Measurements from ENCODE around the gene GTF3C1.

DNA sequence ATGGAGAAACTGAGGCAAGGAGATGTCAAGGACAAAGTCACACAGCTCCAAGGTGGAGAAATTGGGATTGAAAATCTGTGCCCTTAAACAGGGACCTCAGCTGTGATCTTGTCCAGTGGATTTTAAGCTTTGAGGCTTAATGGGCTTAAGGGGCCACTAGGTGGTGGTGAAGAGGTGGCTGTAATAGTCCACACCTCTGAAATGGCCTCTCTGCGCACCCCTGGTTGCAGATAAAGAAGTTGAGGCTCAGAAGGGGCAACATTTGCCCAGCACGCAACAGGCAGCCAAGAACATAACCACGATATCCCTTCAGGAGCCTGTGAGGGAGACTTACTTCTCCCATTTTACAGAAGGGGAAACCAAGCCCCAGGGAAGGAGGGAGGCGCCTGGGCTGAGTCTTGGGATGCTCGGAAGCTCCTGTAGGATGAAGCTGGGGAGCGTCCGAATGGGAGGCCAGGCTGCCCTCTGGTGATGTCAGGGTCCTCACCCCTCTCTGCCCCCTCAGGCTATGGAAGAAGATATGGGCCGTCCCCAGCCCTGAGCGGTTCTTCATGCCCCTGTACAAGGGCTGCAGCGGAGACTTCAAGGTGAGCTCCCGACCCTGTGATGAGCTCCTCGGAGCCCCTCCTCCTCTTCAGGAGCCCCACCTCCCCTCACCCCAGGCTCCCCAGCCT, 104.1 kb downstream of the GTF3C1 start:
- TF ChIP-seq, protein P1, sequence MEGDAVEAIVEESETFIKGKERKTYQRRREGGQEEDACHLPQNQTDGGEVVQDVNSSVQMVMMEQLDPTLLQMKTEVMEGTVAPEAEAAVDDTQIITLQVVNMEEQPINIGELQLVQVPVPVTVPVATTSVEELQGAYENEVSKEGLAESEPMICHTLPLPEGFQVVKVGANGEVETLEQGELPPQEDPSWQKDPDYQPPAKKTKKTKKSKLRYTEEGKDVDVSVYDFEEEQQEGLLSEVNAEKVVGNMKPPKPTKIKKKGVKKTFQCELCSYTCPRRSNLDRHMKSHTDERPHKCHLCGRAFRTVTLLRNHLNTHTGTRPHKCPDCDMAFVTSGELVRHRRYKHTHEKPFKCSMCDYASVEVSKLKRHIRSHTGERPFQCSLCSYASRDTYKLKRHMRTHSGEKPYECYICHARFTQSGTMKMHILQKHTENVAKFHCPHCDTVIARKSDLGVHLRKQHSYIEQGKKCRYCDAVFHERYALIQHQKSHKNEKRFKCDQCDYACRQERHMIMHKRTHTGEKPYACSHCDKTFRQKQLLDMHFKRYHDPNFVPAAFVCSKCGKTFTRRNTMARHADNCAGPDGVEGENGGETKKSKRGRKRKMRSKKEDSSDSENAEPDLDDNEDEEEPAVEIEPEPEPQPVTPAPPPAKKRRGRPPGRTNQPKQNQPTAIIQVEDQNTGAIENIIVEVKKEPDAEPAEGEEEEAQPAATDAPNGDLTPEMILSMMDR (IDR thresholded peaks at IDR 0.05; ENCODE audit: low read depth, low read length): peak; percentile 14; the same call in 1 of the 2 replicates
- no peak for TF ChIP-seq EZH2phosphoT487 (IDR thresholded peaks at IDR 0.05; ENCODE audit: low read depth)

Measured in OCI-LY3 (cell line).